Inflammatory macrophage (primary cell): ENCODE results near the gene TTC39A.
A peak's percentile ranks its signal among the peaks of the same experiment; 100 is the strongest.
"Not testable (repeated sequence)": the region's sequence is repeated elsewhere in the genome, so short reads cannot be mapped to it uniquely, and the experiment has no call there.

Experiments
- DNase-seq, 2 donors: peaks; one replicate each; pipeline ENCODE4 v3.0.0-alpha.2; 2020 to 2022

TTC39A gene

DNA sequence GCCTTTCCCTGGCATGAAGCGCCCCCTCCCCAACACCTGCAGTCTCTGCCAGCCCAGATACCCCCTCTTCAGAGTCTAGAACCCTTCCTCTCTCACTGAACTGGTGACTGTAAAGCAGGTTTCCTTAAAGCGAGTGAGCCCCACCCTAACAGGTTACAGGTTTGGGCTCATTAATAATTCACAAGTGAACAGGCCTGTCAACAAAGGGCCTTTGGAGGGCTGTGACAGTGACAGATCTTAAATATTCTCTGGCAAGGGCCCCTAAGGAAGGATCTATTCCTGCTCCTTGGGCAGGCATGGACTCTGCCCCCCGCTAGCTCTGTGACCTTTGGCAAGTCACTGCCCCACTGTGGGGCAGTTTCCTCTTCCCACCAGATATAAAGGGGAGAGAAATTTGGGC, 5.6 kb upstream of the TTC39A start:
- DNase-seq: no peak

- peak; percentile 61 to 72 for DNase-seq
Observed at GRCh38 chr1:51331206-51332100, 1.1 kb upstream of the TTC39A start.

- no peak for DNase-seq
Observed at GRCh38 chr1:51329443-51330325, 678 bp downstream of the TTC39A start.

- no peak for DNase-seq
Observed at GRCh38 chr1:51328926-51329325, 1.4 kb downstream of the TTC39A start.

GRCh38 chr1:51328279-51328678, 2.1 kb downstream of the TTC39A start:
- DNase-seq: no peak

GRCh38 chr1:51327386-51327785, 3.0 kb downstream of the TTC39A start:
- no peak for DNase-seq

DNA sequence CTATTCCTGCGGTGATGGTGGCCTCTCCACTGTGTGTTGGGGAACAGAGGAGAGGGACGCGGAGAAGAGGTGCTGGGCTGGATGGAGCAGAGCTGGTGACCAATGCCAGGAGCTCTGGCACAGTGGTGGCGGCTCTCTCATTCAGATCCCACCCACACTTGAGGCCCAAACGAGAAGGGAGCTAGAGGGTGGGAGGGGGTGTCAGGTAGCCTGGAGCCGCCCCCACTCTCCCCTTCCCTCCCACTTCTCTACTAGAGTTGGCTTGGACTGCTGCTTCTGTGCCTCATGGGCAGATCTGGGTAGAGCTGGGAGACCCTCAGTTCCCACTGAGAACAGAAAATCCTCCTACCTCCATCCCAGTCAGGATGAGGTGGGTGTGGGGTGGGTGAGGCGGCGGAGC, 3.5 kb downstream of the TTC39A start:
- no peak for DNase-seq

GRCh38 chr1:51325878-51326755, 4.2 kb downstream of the TTC39A start:
- no peak for DNase-seq

GRCh38 chr1:51325391-51325790, 5.0 kb downstream of the TTC39A start:
- DNase-seq: no peak

GRCh38 chr1:51325011-51325385, 5.4 kb downstream of the TTC39A start:
- DNase-seq: not testable (repeated sequence)

- no peak for DNase-seq
Observed at GRCh38 chr1:51324251-51325010, 5.9 kb downstream of the TTC39A start.

DNA sequence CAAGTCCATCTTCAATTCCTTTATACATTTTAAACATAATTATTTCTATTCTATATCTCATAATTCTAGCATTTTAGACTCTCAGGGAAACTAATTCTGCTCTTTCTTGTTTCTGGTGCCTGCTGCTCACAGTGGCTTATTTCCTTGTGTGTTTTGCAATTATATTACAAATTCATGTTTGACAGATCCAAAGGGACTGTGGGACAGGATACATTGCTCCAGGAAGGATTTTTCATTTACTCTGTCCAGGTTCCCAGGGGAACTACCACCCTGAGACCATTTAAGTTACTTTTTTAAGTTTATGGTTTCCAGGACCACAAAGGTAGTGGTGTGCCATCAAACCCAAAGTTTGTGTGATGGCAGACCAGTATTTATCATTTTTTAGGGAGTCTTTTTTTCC, 6.6 kb downstream of the TTC39A start:
- no peak for DNase-seq

DNA sequence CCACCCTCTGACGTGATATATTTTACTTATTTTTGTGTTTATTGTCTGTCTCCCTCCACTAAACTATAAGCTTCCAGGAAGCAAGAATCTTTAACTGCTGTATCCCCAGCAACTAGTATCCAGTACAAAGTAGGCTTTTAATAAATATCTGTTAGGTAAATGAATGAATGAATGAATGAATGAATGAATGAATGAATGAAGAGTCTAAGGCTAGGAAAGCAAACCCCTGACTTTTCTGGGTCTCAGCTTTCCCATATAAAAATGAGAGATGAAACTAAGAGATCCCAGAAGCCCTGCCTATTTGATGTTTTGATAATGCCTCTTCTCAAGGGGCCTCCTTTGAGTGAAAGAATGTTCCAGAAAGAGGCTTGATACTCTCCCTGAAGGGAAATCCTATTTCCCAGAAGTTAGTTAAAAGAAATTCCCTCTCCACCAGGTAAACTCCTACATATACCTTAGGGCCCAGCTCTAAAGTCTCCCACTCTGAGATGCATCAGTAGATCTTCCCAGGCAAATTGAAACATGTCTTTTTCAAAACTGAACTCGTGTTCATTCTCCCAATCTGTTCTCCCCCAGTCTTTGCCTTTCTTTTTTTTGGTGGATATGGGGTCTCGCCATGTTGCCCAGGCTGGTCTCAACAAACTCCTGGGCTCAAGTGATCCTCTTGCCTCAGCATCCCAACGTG, 7.8 kb downstream of the TTC39A start:
- no peak for DNase-seq

DNA sequence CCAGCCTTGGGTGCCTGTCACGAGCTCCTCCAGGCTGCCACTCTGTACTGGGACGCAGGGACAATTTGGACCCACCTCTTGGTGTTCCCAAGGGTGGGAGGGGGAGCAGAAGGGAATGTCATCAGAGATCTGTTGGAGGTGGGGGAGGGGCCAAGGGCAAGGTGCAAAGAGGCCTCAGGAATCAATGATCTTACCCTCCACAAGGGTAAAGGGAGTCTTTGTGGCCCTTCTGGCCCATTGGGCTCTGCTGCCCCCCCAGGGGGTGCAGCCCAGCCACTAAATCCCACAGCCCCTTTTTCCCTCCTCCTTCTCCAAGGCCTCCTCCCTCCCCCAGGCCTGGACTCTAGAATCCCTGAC, 8.5 kb downstream of the TTC39A start:
- no peak for DNase-seq

GRCh38 chr1:51320967-51321923, 9.1 kb downstream of the TTC39A start:
- DNase-seq: no peak

GRCh38 chr1:51317798-51318197, 12.6 kb downstream of the TTC39A start:
- no peak for DNase-seq

DNA sequence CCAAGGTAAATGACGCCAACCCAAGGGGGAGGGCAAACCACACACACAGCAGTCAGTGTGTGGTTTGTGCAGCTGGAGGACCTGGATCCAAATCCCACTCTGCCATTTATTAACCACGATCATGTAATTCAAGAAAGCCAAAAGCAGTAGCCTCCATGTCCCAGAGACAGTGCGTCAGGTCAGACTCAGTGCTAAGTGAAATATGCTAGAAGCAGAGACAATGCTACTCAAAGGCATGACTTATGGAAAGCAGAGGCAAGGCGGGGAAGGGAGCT, 13.6 kb downstream of the TTC39A start:
- no peak for DNase-seq

DNA sequence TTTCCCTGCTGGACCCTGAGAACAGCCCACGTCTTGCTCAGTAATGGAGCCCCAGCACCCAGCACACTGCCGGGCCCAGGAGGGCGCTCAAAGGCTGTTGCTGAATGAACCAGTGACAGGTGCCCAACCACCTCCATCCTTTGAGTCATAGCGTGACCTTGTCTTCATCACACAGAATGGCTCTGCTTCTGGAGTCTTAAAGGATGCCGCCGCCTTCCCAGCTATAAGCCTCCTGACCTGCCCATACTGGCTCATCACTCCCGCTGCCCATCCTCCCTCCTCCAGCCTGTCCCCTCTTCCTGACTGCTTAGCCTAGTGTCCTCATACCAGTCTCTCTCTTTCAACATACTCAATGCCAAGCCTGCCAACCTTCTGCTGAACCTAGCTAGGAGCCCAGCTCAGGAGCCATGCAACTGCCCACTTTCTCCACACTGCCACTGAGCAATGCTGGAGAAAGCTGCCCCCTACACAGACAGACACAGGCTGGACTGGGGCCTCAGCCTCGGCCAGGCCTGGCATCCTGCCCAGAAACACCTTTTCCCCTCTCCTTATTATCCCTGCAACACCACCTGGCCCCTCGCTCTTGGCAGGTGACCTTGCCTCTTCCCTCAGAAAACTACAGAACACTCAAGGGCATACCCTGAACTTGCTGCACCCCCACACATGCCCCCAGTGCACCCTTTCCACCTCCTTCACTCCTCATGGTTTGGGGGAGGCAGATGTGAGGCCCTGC, 14.1 kb downstream of the TTC39A start:
- no peak for DNase-seq

DNA sequence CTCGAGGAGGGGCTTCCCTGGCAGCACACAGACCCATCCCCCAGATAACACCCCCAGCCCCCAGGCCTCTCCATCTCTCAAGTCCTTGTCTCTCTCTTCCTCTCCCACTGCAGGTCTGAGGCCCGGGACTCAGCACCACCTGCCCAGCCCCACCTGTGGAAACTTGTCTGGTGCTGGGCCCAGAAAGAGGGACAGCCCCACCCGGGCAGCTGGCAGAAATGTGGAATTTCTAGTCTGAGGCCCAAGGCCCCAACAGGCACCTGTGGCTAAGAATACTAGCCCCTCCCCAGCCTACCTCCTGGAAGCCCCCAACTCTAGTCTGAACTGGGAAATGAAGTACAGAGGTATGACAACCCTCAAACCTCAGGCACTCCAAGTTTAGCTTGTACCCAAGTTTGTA, 15.4 kb downstream of the TTC39A start:
- no peak for DNase-seq
